GM21619 (cell line): ENCODE results near the gene DDN.
A peak's percentile ranks its signal among the peaks of the same experiment; 100 is the strongest.

Experiments used
- ATAC-seq: cut with Tn5 transposase; IDR thresholded peaks from one replicate; pipeline ENCODE4 v1.9.1; 2021; ENCODE audit not compliant: unreplicated experiment

DDN gene

DNA sequence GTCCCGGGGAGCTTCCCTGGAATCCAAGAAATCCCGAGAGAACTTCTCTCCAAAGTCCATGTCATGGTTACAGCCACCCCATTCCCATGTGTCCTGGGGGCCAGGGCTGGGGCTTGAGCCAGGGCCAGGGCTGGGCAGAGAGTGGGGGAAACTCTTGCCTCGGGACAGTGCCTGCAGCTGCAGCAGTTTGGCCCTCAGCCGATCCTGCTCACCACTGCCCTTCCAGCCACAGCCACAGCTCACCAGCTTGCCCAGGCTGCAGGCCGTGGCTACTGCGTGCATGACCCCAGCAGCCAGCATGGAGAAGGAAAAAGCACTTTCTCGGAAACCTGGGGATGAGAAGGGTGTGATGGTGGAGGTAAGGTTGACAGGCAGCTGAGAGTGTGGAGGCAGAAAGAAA, 31.2 kb downstream of the DDN start:
- ATAC-seq, result no peak

GRCh38 chr12:48966177-48966895, 32.8 kb downstream of the DDN start:
- no peak for ATAC-seq

GRCh38 chr12:48965298-48965838, 33.8 kb downstream of the DDN start:
- ATAC-seq, result no peak

GRCh38 chr12:48961801-48962200, 37.4 kb downstream of the DDN start:
- no peak for ATAC-seq

DNA sequence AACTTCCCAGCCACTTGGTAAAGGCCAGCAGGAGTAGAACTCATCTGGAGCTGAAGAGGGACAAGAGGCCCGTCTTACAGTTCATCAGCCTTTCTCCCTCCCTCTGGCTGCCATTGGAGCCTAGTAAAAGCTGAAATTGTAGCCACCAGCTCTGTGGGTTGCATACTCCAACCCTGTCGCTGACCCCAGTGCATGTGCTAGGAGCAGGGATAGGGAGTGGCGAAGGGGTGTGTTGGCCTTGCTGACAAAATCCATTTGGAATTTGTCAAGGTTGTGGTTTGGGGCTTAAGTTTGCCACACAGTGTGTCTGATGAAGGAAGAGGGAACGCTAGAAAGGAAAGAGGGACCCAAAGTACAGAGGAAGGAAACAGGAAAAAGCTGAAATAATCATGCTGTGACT, 37.8 kb downstream of the DDN start:
- no peak for ATAC-seq

GRCh38 chr12:48960834-48961233, 38.3 kb downstream of the DDN start:
- no peak for ATAC-seq

DNA sequence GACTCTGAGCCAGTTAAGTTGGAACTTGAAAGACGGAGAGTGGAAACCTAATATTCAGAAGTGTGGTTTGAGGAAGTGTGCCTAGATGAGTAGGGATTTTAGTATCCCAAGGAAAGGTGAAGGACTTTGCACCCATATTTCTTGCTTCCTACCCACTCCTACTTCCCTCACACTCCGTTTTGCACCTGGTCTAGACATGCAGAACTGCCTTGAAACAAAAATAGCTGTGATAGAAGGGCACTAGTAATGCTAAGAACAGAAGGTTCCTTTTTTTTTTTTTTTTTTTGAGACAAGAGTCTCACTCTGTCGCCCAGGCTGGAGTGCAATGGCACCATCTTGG, 41.2 kb downstream of the DDN start:
- no peak for ATAC-seq

DNA sequence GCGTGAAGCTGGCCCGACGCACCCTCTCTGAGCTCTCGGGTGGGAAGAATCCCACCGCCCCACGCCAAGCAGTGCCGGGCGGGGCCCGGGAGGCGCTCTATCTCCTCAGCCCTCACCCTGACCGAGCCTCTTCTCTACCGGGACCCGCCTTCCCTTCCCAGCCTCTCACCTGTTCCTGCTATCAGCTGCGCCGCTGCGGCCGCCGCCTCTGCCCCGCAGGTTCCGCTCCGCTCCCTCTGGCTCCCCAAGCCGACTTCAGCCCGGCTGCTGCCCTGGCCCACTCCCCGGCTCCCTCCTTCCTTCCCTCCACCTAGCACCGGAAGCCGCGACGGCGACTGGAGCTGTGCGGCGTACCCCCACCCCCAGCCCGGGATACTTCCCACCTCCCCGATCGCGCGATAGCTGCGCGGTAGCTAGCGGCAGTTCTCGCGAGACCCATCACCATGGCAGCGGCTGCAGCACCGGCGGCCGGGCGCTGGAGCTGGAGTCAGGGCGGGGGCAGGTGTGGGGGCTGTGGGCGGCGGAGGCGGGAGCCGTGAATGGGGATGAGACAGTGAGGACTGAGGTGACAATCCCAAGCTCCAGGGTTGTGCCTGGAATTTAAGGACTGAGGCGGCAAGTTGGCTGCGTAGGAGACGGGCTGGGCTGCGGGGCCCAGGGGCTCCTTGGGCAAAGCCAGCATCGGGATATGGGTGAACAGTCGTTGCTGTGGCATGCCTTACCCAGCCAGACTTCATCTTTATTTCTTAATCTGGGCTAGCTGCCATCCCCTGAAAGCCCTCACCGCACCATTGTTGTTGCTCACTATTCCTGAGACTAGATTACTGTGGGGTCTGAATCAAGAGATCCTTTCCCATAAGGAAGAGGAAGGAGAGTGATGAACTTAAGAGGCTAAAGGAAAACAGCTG, 41.8 kb downstream of the DDN start, which contains the start of gene ARF3:
Gene ARF3 (minus strand): TSS at position 347 of the 908 bp plus-strand sequence. CDS start 16,392 bp downstream, outside the sequence.
- peak; percentile 88 for ATAC-seq

- no peak for ATAC-seq
Measured at GRCh38 chr12:48956279-48957140, 42.7 kb downstream of the DDN start.

- no peak for ATAC-seq
Measured at GRCh38 chr12:48954841-48955501, 44.2 kb downstream of the DDN start.

- no peak for ATAC-seq
Measured at GRCh38 chr12:48954061-48954460, 45.1 kb downstream of the DDN start.

- no peak for ATAC-seq
Measured at GRCh38 chr12:48952691-48953090, 46.5 kb downstream of the DDN start.

DNA sequence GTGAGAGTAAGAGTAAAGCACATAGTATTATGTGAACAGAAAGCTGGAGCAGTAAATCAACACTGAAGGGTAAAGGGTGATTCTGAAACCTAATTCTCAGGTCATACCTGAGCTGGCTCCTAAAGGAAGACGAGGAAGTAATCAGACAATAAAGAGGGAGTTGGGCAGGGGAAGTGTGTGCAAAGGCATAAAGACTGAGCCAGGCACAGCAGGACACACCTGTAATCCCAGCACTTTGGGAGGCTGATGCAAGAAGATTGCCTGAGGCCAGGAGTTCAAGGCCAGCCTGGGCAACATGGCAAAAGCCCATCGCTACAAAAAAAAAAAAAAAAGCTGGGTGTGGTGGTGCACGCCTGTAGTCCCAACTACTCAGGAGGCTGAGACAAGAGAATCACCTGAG, 51.4 kb downstream of the DDN start:
- no peak for ATAC-seq

GRCh38 chr12:48946943-48947342, 52.2 kb downstream of the DDN start:
- ATAC-seq, result no peak

GRCh38 chr12:48946205-48946604, 53.0 kb downstream of the DDN start:
- no peak for ATAC-seq
